HG03442 (cell line): ENCODE measurements around the gene LAMP5.

Source experiments
- ATAC-seq: cut with Tn5 transposase; IDR thresholded peaks from one replicate; pipeline ENCODE4 v1.9.1; 2021; ENCODE audit warnings: mild to moderate bottlenecking, moderate library complexity; ENCODE audit not compliant: unreplicated experiment

The LAMP5 gene

DNA sequence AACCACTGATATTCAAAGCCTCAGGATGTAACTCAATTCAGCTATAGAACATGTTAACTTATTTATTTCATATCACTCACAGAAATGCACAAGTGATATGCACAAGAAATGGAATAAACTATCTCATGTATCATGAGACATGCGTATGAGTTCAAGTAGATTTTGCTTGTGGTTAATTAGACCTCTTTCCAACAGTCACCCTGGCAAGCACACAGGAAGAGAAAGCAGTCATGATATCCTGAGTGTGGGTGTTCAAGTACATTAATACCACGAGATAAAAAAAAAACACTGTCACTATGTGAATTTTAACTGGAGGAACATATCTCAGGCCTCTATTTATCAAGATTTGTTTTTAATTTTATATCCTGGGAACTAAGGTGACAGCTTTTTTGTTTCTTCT is 64.2 kb downstream of the LAMP5 start:
- ATAC-seq: no peak
